Ishikawa (cell line): ENCODE measurements around the gene ZNF654.

Source experiments
- CEBPB ChIP-seq: IDR thresholded peaks from 2 replicates; pipeline ENCODE4 v1.6.1; 2012
- CREB1 ChIP-seq: IDR thresholded peaks from 2 replicates; pipeline ENCODE4 v1.6.1; 2012; ENCODE audit warnings: low read depth
- EGR1 ChIP-seq: IDR thresholded peaks from 2 replicates; pipeline ENCODE4 v1.6.1; 2012
- EP300 ChIP-seq: IDR thresholded peaks from 2 replicates; pipeline ENCODE4 v1.6.1; 2012; ENCODE audit warnings: borderline replicate concordance
- NFIC ChIP-seq: IDR thresholded peaks from 2 replicates; pipeline ENCODE4 v1.6.1; 2012
- RAD21 ChIP-seq: IDR thresholded peaks from 2 replicates; pipeline ENCODE4 v1.6.1; 2012; ENCODE audit warnings: low read depth
- REST ChIP-seq: IDR thresholded peaks from 2 replicates; pipeline ENCODE4 v1.6.1; 2012; ENCODE audit warnings: low read depth, mild to moderate bottlenecking
- TAF1 ChIP-seq: IDR thresholded peaks from 2 replicates; pipeline ENCODE4 v1.6.1; 2012; ENCODE audit warnings: low read depth, mild to moderate bottlenecking
- TEAD4 ChIP-seq: IDR thresholded peaks from 2 replicates; pipeline ENCODE4 v1.6.1; 2012
- USF1 ChIP-seq: IDR thresholded peaks from 2 replicates; pipeline ENCODE4 v1.6.1; 2012
- ZBTB7A ChIP-seq: IDR thresholded peaks from 2 replicates; pipeline ENCODE4 v1.6.1; 2012; ENCODE audit warnings: low read depth

ZNF654 gene

GRCh38 chr3:88189361-88189810 is 130.3 kb downstream of the ZNF654 start:
- TF ChIP-seq EGR1 (no peak), EP300 (no peak), TEAD4 (no peak), USF1 (no peak), TAF1 (no peak)

GRCh38 chr3:88191872-88192409 is 132.9 kb downstream of the ZNF654 start:
- TF ChIP-seq EGR1 (no peak), CEBPB (no peak), USF1 (no peak), NFIC (no peak), EP300 (no peak), TAF1 (no peak), CREB1 (no peak), RAD21 (no peak)

- TF ChIP-seq ZBTB7A = no peak
- TF ChIP-seq CREB1 = no peak
- no peak for TF ChIP-seq REST
These were observed 133.6 kb downstream of the ZNF654 start for GRCh38 chr3:88192631-88193030.
